WTC11 (cell line): Measurements from ENCODE around the gene VEPH1.

Experiments used
- FOXP1 ChIP-seq: sonication (generic); formaldehyde crosslinking; IDR thresholded peaks from 2 replicates; pipeline ENCODE4 v1.8.0; 2022; ENCODE audit warnings: missing genetic modification reagents, mild to moderate bottlenecking, moderate library complexity, borderline replicate concordance
- MLX ChIP-seq: sonication (generic); formaldehyde crosslinking; IDR thresholded peaks from 2 replicates; pipeline ENCODE4 v1.8.1; 2023; ENCODE audit warnings: mild to moderate bottlenecking, missing genetic modification reagents, moderate library complexity
- SP1 ChIP-seq: sonication (generic); formaldehyde crosslinking; conservative IDR thresholded peaks from 2 replicates; pipeline ENCODE4 v1.8.1; 2022; ENCODE audit warnings: missing genetic modification reagents
- STAT6 ChIP-seq: sonication (generic); formaldehyde crosslinking; conservative IDR thresholded peaks from 2 replicates; pipeline ENCODE4 v1.8.1; 2023; ENCODE audit warnings: mild to moderate bottlenecking, low read depth, missing genetic modification reagents, moderate library complexity
- ZBTB21 ChIP-seq: sonication (generic); formaldehyde crosslinking; IDR thresholded peaks from 2 replicates; pipeline ENCODE4 v1.8.1; 2023; ENCODE audit warnings: mild to moderate bottlenecking, missing genetic modification reagents, borderline replicate concordance
- ZNF423 ChIP-seq: fragments of 250-450 bp; sonication (Bioruptor Pico); IDR thresholded peaks from 2 replicates; pipeline ENCODE4 v2.1.2; 2022; ENCODE audit warnings: mild to moderate bottlenecking, moderate library complexity
- TF ChIP-seq, protein P1 (sequence below): sonication (generic); formaldehyde crosslinking; IDR thresholded peaks from 2 replicates; pipeline ENCODE4 v1.8.0; 2023; ENCODE audit warnings: missing genetic modification reagents
- TF ChIP-seq, protein P2 (sequence below): sonication (generic); formaldehyde crosslinking; conservative IDR thresholded peaks from 2 replicates; pipeline ENCODE4 v1.8.1; 2022; ENCODE audit warnings: mild to moderate bottlenecking, missing genetic modification reagents

DNA sequence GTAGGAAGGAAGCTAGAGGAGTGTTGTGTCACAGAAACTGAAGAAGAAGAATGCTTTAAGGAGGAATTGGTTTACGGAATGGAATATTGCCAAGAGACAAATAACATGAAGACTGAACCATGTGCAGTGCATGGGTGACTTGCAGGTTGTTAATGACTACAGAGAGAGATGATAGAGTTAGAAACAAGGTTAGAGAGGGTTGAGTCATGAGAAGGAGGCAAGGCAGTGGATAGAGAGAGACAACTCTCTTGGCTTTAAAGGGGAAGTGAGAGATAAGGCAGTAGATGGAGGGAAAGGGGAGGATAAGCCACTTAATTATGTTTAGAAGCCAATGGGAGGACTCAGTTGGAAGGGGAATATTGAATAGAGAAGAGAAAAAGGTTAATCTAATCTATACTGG, 224.0 kb downstream of the VEPH1 start:
- TF ChIP-seq, protein P1, sequence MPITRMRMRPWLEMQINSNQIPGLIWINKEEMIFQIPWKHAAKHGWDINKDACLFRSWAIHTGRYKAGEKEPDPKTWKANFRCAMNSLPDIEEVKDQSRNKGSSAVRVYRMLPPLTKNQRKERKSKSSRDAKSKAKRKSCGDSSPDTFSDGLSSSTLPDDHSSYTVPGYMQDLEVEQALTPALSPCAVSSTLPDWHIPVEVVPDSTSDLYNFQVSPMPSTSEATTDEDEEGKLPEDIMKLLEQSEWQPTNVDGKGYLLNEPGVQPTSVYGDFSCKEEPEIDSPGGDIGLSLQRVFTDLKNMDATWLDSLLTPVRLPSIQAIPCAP, result no peak
- TF ChIP-seq ZBTB21 (CRISPR knock-in tag) (no peak), STAT6 (CRISPR knock-in tag) (no peak), FOXP1 (CRISPR knock-in tag) (no peak), SP1 (no peak), MLX (CRISPR knock-in tag) (no peak), ZNF423 (CRISPR knock-in tag) (no peak)
- TF ChIP-seq, protein P2, sequence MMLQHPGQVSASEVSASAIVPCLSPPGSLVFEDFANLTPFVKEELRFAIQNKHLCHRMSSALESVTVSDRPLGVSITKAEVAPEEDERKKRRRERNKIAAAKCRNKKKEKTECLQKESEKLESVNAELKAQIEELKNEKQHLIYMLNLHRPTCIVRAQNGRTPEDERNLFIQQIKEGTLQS (CRISPR knock-in tag), result no peak
